H1 (cell line): Measurements from ENCODE around the gene CROCC2. TPM values are rescaled to one million over a fixed set of nuclear protein-coding genes. Genes with fewer than 3 reads are reported as not detected.
A peak's percentile ranks its signal among the peaks of the same experiment; 100 is the strongest.

Experiments
- CTCF ChIA-PET: fragments of 300-600 bp; sonication (Branson Sonifier 250); formaldehyde crosslinking; loops from one replicate; lab custom pipeline; 2021; ENCODE audit not compliant: partially characterized antibody; lab: Charles Lee
- POLR2A ChIA-PET: fragments of 300-600 bp; sonication (Branson Sonifier 250); formaldehyde crosslinking; loops from one replicate; lab custom pipeline; 2021; ENCODE audit warnings: inconsistent platforms; ENCODE audit not compliant: partially characterized antibody; lab: Charles Lee
- DNase-seq, 2 experiments: peaks; one replicate each; pipeline versions ENCODE4 v3.0.0 to v3.0.0-alpha.2; 2010 to 2022; ENCODE audit warnings: low spot score in 2 of 2, low read depth in 1 of 2, mixed read lengths in 1 of 2
- FAIRE-seq: peaks from 2 replicates; lab custom pipeline; 2011; peaks lifted over from hg19 to GRCh38; lab: Jason Lieb, UNC
- H2AFZ ChIP-seq: 2 replicates; pipeline ENCODE4 v1.8.1; 2012; ENCODE audit warnings: low read length, inconsistent platforms
- H2AK5ac ChIP-seq: 2 replicates; pipeline ENCODE4 v1.6.1; 2013; ENCODE audit warnings: low read depth, low read length
- H2BK120ac ChIP-seq: replicated peaks from 2 replicates; pipeline ENCODE3; 2013; ENCODE audit warnings: low read depth, low read length, inconsistent platforms
- H2BK12ac ChIP-seq: 2 replicates; pipeline ENCODE4 v1.6.1; 2013; ENCODE audit warnings: low read depth, low read length
- H2BK15ac ChIP-seq: 2 replicates; pipeline ENCODE4 v1.6.1; 2013; ENCODE audit warnings: low read length
- H2BK20ac ChIP-seq: 2 replicates; pipeline ENCODE4 v1.6.1; 2013; ENCODE audit warnings: low read length
- H2BK5ac ChIP-seq: 2 replicates; pipeline ENCODE4 v1.6.1; 2013; ENCODE audit warnings: low read depth, low read length
- H3K14ac ChIP-seq: 2 replicates; pipeline ENCODE4 v1.6.1; 2013; ENCODE audit warnings: inconsistent platforms; ENCODE audit not compliant: insufficient read length
- H3K18ac ChIP-seq: 2 replicates; pipeline ENCODE4 v1.6.1; 2013; ENCODE audit warnings: low read length; ENCODE audit errors: extremely low read depth
- H3K23ac ChIP-seq: 2 replicates; pipeline ENCODE4 v1.6.1; 2013; ENCODE audit warnings: inconsistent platforms; ENCODE audit not compliant: insufficient read length
- H3K23me2 ChIP-seq: 2 replicates; pipeline ENCODE4 v1.6.1; 2013; ENCODE audit warnings: low read depth, low read length
- H3K27ac ChIP-seq: 2 replicates; pipeline ENCODE4 v1.6.1; 2011; ENCODE audit warnings: low read depth, low read length, inconsistent platforms
- H3K27me3 ChIP-seq, 4 experiments: replicated peaks in 1 of 4; 1 replicate in 1 of 4; 2 replicates in 3 of 4; pipeline versions ENCODE4 v1.6.1 to v1.8.1; 2011 to 2013; ENCODE audit warnings: low read length in 3 of 4, mild to moderate bottlenecking in 3 of 4, inconsistent platforms in 2 of 4, mixed read lengths in 2 of 4, moderate library complexity in 1 of 4; ENCODE audit not compliant: control insufficient read depth in 3 of 4, insufficient read depth in 3 of 4; ENCODE audit errors: extremely low read depth in 1 of 4
- H3K36me3 ChIP-seq, 4 experiments: 2 replicates each; pipeline versions ENCODE4 v1.6.1 to v1.8.1; 2011 to 2013; ENCODE audit warnings: mild to moderate bottlenecking in 4 of 4, low read length in 3 of 4, moderate library complexity in 2 of 4, control low read depth in 1 of 4, inconsistent platforms in 1 of 4; ENCODE audit not compliant: insufficient read depth in 4 of 4, control insufficient read depth in 2 of 4
- H3K4ac ChIP-seq: replicated peaks from 2 replicates; pipeline ENCODE3; 2013; ENCODE audit warnings: low read length, low read depth, mixed read lengths, inconsistent platforms; ENCODE audit not compliant: insufficient read length
- H3K4me1 ChIP-seq, 4 experiments: replicated peaks in 1 of 4; 1 replicate in 1 of 4; 2 replicates in 3 of 4; pipeline versions ENCODE4 v1.6.1 to v1.8.1; 2011 to 2013; ENCODE audit warnings: low read length in 3 of 4, inconsistent platforms in 2 of 4, mixed read lengths in 1 of 4; ENCODE audit not compliant: insufficient read depth in 4 of 4, control insufficient read depth in 3 of 4
- H3K4me2 ChIP-seq, 2 experiments: 2 replicates each; pipeline versions ENCODE4 v1.6.1 to v1.8.1; 2011 to 2013; ENCODE audit warnings: low read depth in 2 of 2, low read length in 2 of 2, control low read depth in 1 of 2, inconsistent platforms in 1 of 2, mild to moderate bottlenecking in 1 of 2; ENCODE audit not compliant: insufficient read depth in 1 of 2
- H3K4me3 ChIP-seq, 4 experiments: fragments of 200-600, 300-600 bp in 1 of 4; sonication (generic), shearing (Covaris generic), sonication (Bioruptor Twin) in 1 of 4; 2 replicates each; pipeline versions ENCODE4 v1.5.1 to v1.8.1; 2011 to 2016; ENCODE audit warnings: low read length in 4 of 4, low read depth in 3 of 4, control low read depth in 2 of 4, inconsistent platforms in 2 of 4, mild to moderate bottlenecking in 2 of 4, mixed read lengths in 1 of 4, moderate library complexity in 1 of 4; ENCODE audit not compliant: insufficient read depth in 2 of 4; ENCODE audit errors: extremely low read depth in 1 of 4
- H3K56ac ChIP-seq: replicated peaks from 2 replicates; pipeline ENCODE3; 2013; ENCODE audit warnings: low read depth, mild to moderate bottlenecking, mixed read lengths, low read length, inconsistent platforms; ENCODE audit not compliant: insufficient read length
- H3K79me1 ChIP-seq: 2 replicates; pipeline ENCODE4 v1.6.1; 2013; ENCODE audit warnings: low read depth, low read length, control low read depth
- H3K79me2 ChIP-seq, 2 experiments: 2 replicates each; pipeline versions ENCODE4 v1.6.1 to v1.8.1; 2012 to 2013; ENCODE audit warnings: low read length in 2 of 2, mild to moderate bottlenecking in 2 of 2, inconsistent platforms in 1 of 2; ENCODE audit not compliant: insufficient read depth in 2 of 2, control insufficient read depth in 1 of 2
- H3K9ac ChIP-seq, 4 experiments: replicated peaks in 1 of 4; 1 replicate in 1 of 4; 2 replicates in 3 of 4; pipeline versions ENCODE4 v1.6.1 to v1.8.1; 2011 to 2013; ENCODE audit warnings: low read depth in 3 of 4, low read length in 3 of 4, control low read depth in 2 of 4, mild to moderate bottlenecking in 2 of 4, moderate library complexity in 2 of 4, inconsistent platforms in 1 of 4; ENCODE audit errors: extremely low read depth in 1 of 4
- H3K9me3 ChIP-seq, 2 experiments: 2 replicates each; pipeline versions ENCODE4 v1.6.1 to v1.8.1; 2012 to 2013; ENCODE audit warnings: mild to moderate bottlenecking in 2 of 2, moderate library complexity in 2 of 2, control low read depth in 1 of 2, inconsistent platforms in 1 of 2, low read depth in 1 of 2, low read length in 1 of 2, mixed read lengths in 1 of 2; ENCODE audit not compliant: insufficient read depth in 2 of 2
- H4K20me1 ChIP-seq, 2 experiments: replicated peaks in 1 of 2; 2 replicates each; pipeline versions ENCODE3 to v1.8.1; 2011 to 2013; ENCODE audit warnings: inconsistent platforms in 2 of 2, low read length in 2 of 2, mild to moderate bottlenecking in 1 of 2; ENCODE audit not compliant: insufficient read depth in 2 of 2, control insufficient read depth in 1 of 2
- H4K5ac ChIP-seq: 2 replicates; pipeline ENCODE4 v1.6.1; 2013; ENCODE audit warnings: low read length, low read depth, mixed read lengths, inconsistent platforms; ENCODE audit not compliant: insufficient read length
- H4K8ac ChIP-seq: 2 replicates; pipeline ENCODE4 v1.8.0; 2013; ENCODE audit warnings: mild to moderate bottlenecking, moderate library complexity, low read length, inconsistent platforms; ENCODE audit not compliant: insufficient read depth; ENCODE audit errors: extremely low read depth
- H4K91ac ChIP-seq: replicated peaks from 2 replicates; pipeline ENCODE3; 2013; ENCODE audit warnings: low read length, mixed read lengths, inconsistent platforms; ENCODE audit not compliant: insufficient read length
- BACH1 ChIP-seq: IDR thresholded peaks from 2 replicates; pipeline ENCODE4 v1.6.1; 2012; ENCODE audit warnings: low read length, improper control_type of control experiment
- BCL11A ChIP-seq, 2 experiments: IDR thresholded peaks; one replicate each; pipeline ENCODE4 v1.6.1; 2011; ENCODE audit warnings: low read depth in 2 of 2, low read length in 2 of 2, mild to moderate bottlenecking in 2 of 2
- BRCA1 ChIP-seq: IDR thresholded peaks from 2 replicates; pipeline ENCODE4 v1.6.1; 2012; ENCODE audit warnings: low read depth, low read length, improper control_type of control experiment
- CBX8 ChIP-seq: fragments of 300-800, 300-1000 bp; sonication (generic); IDR thresholded peaks from 2 replicates; pipeline ENCODE4 v1.7.1; 2016; ENCODE audit warnings: low read depth, low read length, borderline replicate concordance
- GABPA ChIP-seq: IDR thresholded peaks from 2 replicates; pipeline ENCODE4 v1.6.1; 2011; ENCODE audit warnings: mild to moderate bottlenecking, low read length, moderate library complexity, borderline replicate concordance; ENCODE audit not compliant: insufficient read depth
- SP1 ChIP-seq: IDR thresholded peaks from 2 replicates; pipeline ENCODE4 v1.6.1; 2011; ENCODE audit warnings: low read depth, low read length
- TCF12 ChIP-seq: IDR thresholded peaks from 2 replicates; pipeline ENCODE4 v1.6.1; 2011; ENCODE audit warnings: low read depth, mild to moderate bottlenecking, low read length
- WGBS, 2 experiments: shearing (Covaris generic) in 1 of 2; methylation state at CpG; one replicate each; pipeline versions ENCODE4 v1.1.6 to v1.1.7; 2013 to 2015; ENCODE audit warnings: low lambda C conversion rate in 2 of 2, mixed read lengths in 2 of 2, inconsistent platforms in 1 of 2, low coverage in 1 of 2, missing lambda C conversion rate in 1 of 2; ENCODE audit not compliant: insufficient replicate concordance in 2 of 2, insufficient coverage in 1 of 2, insufficient read length in 1 of 2; ENCODE audit errors: extremely low coverage in 1 of 2, missing lambda C conversion rate in 1 of 2; 5-methylcytosine and 5-hydroxymethylcytosine counted together
- polyA plus RNA-seq, 7 experiments: library from polyadenylated mRNA; depleted of rRNA in 3 of 7; stranded (reverse) in 5 of 7; unstranded in 2 of 7; fragments of >200 nt in 5 of 7; fragments of 200-250 nt in 2 of 7; gene quantifications; 1 replicate in 5 of 7; 2 replicates in 1 of 7; 4 replicates in 1 of 7; pipeline versions ENCODE4 v1.2.1 to v1.2.3, GENCODE V29; 2011 to 2013; ENCODE audit warnings: missing spikeins in 2 of 7, mixed read lengths in 2 of 7
- total RNA-seq: library from RNA; stranded (reverse); fragmentation: NEBNext Ultra II Directional; extraction: Animal tissue kit (Norgen Biotek cat#: 25700); gene quantifications from 2 replicates; pipeline ENCODE4 v1.2.1, GENCODE V29; 2021

The CROCC2 gene
- total and polyA plus RNA-seq, 2 of the 8 experiments (the other 6 are each of a cell fraction or from before 2014, with no cell fraction given), result not detected

GRCh38 chr2:241000831-241001321 lies 94.7 kb downstream of the CROCC2 start:
- Histone ChIP-seq H3K79me2 (no peaks in the 10 kb centered on the region), H3K79me1 (no peaks in the 10 kb centered on the region), H3K36me3 (no peaks in the 10 kb centered on the region), H2BK20ac (no peak overlapping the region), H3K9me3 (peaks cover 11 to 13% of the 10 kb centered on the region in 2 experiments), H4K5ac (no peak overlapping the region), H3K4ac (no peak overlapping the region), H3K9ac (no peak overlapping the region), H3K23ac (no peak overlapping the region), H2BK5ac (no peak overlapping the region), H4K91ac (no peak overlapping the region), H3K4me1 (peaks cover 0 to 6% (median 2%) of the 10 kb centered on the region in 4 experiments; a peak in 3 of 7 replicates), H4K8ac (no peak overlapping the region), H2BK120ac (no peak overlapping the region), H3K18ac (no peak overlapping the region), H3K14ac (no peak overlapping the region), H3K4me2 (no peak overlapping the region), H3K27me3 (peaks cover 5 to 27% (median 15%) of the 10 kb centered on the region in 4 experiments), H3K56ac (no peak overlapping the region)
- FAIRE-seq (no peak), DNase-seq (peak in 1 of 2 experiments; percentile 33)
- POLR2A ChIA-PET, result interaction anchor here (0.7 to 2.5 kb wide), 2 partner anchors 9 to 46 kb away, joined by 3 to 7 read pairs; no protein-coding TSS in a partner anchor
- TF ChIP-seq BRCA1 (no peak), GABPA (no peak), TCF12 (no peak), BACH1 (no peak), SP1 (no peak), BCL11A (IDR thresholded peaks at IDR 0.05; ENCODE audit: low read depth in 2 of 2, low read length in 2 of 2) (no peak), CBX8 (no peak)
- TF ChIP-seq, all 59 proteins: peak for 0
- CTCF ChIA-PET, result interaction anchor here (1.6 to 3.1 kb wide), 3 partner anchors 12 to 78 kb away, joined by 5 to 16 read pairs (median 14); no protein-coding TSS in a partner anchor
- Histone ChIP-seq H2BK15ac (no peak overlapping the region), H3K27ac (no peak overlapping the region), H2BK12ac (no peak overlapping the region), H2AFZ (no peak overlapping the region), H3K4me3 (no peak overlapping the region), H3K23me2 (peaks cover 4% of the 10 kb centered on the region; the same call in 1 of the 2 replicates), H2AK5ac (no peak overlapping the region), H4K20me1 (peaks cover 0 to 7% of the 10 kb centered on the region in 2 experiments)
- 90% methylated on average over 9 of the region's 9 CpGs; no CpG with 5 or more reads in 1 of the 2 experiments for WGBS, 2 experiments
